Measurements from ENCODE around the gene RSRC1. TPM values are rescaled to one million over a fixed set of nuclear protein-coding genes. Genes with fewer than 3 reads are reported as not detected.
"Not testable (repeated sequence)": the region's sequence is repeated elsewhere in the genome, so short reads cannot be mapped to it uniquely, and the experiment has no call there.

RSRC1 gene
- total and polyA plus RNA-seq, 2 experiments from 2014 or later, result 22.6 to 34.1 TPM

DNA sequence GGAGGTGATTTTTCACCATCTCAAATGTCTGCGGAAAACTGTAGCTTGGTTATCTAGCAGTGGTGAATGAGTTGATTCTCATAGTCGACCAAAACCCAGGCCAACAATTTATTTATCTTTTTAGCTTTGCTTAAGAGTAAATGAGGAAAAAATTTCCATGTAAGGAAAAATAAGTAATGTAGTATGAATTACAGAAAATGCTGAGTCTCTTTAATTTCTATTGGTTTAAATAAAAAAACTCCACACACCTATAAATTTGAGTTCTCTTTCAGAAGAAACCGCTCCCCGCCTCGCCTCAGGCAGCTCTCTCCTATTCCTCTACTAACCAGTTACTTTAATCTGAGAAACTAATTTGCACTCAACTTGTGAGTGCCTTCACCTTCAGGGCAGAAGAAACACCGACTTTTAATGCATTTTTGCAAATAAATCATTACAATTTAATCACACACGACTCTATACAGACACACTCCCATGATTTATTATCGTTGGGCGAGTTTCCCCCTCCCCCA, 540 bp upstream of the RSRC1 start:
- Histone ChIP-seq H3K9me2 (replicated peaks; ENCODE audit: insufficient read depth) (no peaks in the 10 kb centered on the region), H3K9me3 (ENCODE audit: low read depth) (no peaks in the 10 kb centered on the region), H4K20me1 (ENCODE audit: insufficient read depth, poor library complexity, severe bottlenecking) (no peaks in the 10 kb centered on the region), H3K4me3 (peak overlapping the region; percentile 67), H3K4me2 (peak overlapping the region; percentile 85), H3K27me3 (peaks cover 46% of the 10 kb centered on the region), H2AFZ (peak overlapping the region; percentile 84), H3K79me2 (peaks cover 34% of the 10 kb centered on the region), H3K4me1 (ENCODE audit: insufficient read depth) (peaks cover 18% of the 10 kb centered on the region), H3K36me3 (replicated peaks; ENCODE audit: insufficient read depth, low read depth) (no peaks in the 10 kb centered on the region), H3K27ac (peak overlapping the region; percentile 0)
- TF ChIP-seq EZH2 (IDR thresholded peaks at IDR 0.05; ENCODE audit: borderline replicate concordance), result no peak
- no peak for TF ChIP-seq EZH2phosphoT487 (IDR thresholded peaks at IDR 0.05; ENCODE audit: low read depth, severe bottlenecking, unreplicated experiment)
- TF ChIP-seq, protein P1, sequence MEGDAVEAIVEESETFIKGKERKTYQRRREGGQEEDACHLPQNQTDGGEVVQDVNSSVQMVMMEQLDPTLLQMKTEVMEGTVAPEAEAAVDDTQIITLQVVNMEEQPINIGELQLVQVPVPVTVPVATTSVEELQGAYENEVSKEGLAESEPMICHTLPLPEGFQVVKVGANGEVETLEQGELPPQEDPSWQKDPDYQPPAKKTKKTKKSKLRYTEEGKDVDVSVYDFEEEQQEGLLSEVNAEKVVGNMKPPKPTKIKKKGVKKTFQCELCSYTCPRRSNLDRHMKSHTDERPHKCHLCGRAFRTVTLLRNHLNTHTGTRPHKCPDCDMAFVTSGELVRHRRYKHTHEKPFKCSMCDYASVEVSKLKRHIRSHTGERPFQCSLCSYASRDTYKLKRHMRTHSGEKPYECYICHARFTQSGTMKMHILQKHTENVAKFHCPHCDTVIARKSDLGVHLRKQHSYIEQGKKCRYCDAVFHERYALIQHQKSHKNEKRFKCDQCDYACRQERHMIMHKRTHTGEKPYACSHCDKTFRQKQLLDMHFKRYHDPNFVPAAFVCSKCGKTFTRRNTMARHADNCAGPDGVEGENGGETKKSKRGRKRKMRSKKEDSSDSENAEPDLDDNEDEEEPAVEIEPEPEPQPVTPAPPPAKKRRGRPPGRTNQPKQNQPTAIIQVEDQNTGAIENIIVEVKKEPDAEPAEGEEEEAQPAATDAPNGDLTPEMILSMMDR (IDR thresholded peaks at IDR 0.05; ENCODE audit: poor library complexity), result no peak
- DNase-seq (ENCODE audit: low spot score), result no peak
- 7% methylated on average over 9 of the region's 9 CpGs for WGBS (ENCODE audit: low lambda C conversion rate, missing lambda C conversion rate)

DNA sequence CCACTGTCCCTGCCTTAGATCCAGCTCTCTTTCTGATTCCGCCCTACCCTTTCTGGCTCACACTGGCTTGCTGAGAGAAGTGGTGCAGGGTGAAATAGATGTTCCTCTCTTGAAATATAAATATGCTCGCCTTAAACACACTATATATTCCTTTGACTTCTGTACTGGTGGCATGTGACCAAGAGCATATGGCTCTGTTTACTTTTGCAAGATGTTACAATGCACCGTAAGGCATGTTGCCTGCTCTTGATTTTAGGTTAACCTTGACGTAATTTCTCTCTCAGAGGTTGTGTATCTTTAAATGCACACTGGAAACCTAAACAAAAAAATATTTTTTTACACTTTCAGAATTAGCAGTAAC, 749 bp downstream of the RSRC1 start:
- peak overlapping the region; percentile 85 for H3K4me2 ChIP-seq
- no peaks in the 10 kb centered on the region for H4K20me1 ChIP-seq (ENCODE audit: insufficient read depth, poor library complexity, severe bottlenecking)
- H3K9me2 ChIP-seq (replicated peaks; ENCODE audit: insufficient read depth), result no peaks in the 10 kb centered on the region
- peak overlapping the region; percentile 84 for H2AFZ ChIP-seq
- H3K27ac ChIP-seq, result peak overlapping the region; percentile 92
- H3K9me3 ChIP-seq (ENCODE audit: low read depth), result no peaks in the 10 kb centered on the region
- peak overlapping the region; percentile 67 for H3K4me3 ChIP-seq
- 6% methylated on average over 4 of the region's 4 CpGs for WGBS (ENCODE audit: low lambda C conversion rate, missing lambda C conversion rate)
- H3K79me2 ChIP-seq, result peaks cover 47% of the 10 kb centered on the region
- H3K36me3 ChIP-seq (replicated peaks; ENCODE audit: insufficient read depth, low read depth), result no peaks in the 10 kb centered on the region
- peaks cover 36% of the 10 kb centered on the region for H3K27me3 ChIP-seq
- H3K4me1 ChIP-seq (ENCODE audit: insufficient read depth), result peaks cover 12% of the 10 kb centered on the region
- TF ChIP-seq, protein P1 (IDR thresholded peaks at IDR 0.05; ENCODE audit: poor library complexity), result no peak
- TF ChIP-seq EZH2phosphoT487 (IDR thresholded peaks at IDR 0.05; ENCODE audit: low read depth, severe bottlenecking, unreplicated experiment), result no peak
- no peak for DNase-seq (ENCODE audit: low spot score)

GRCh38 chr3:158111861-158112260, 2.0 kb downstream of the RSRC1 start:
- no peaks in the 10 kb centered on the region for H3K9me2 ChIP-seq (replicated peaks; ENCODE audit: insufficient read depth)
- peaks cover 24% of the 10 kb centered on the region for H3K27me3 ChIP-seq
- no peaks in the 10 kb centered on the region for H3K9me3 ChIP-seq (ENCODE audit: low read depth)
- no peak for TF ChIP-seq EZH2 (IDR thresholded peaks at IDR 0.05; ENCODE audit: borderline replicate concordance)
- TF ChIP-seq, protein P1 (IDR thresholded peaks at IDR 0.05; ENCODE audit: poor library complexity), result no peak
- H3K27ac ChIP-seq, result no peak overlapping the region
- peaks cover 59% of the 10 kb centered on the region for H3K79me2 ChIP-seq
- peaks cover 7% of the 10 kb centered on the region for H3K4me1 ChIP-seq (ENCODE audit: insufficient read depth)
- H3K4me3 ChIP-seq, result no peak overlapping the region
- H2AFZ ChIP-seq, result no peak overlapping the region
- no peak for DNase-seq (ENCODE audit: low spot score)
- 87% methylated on average over 2 of the region's 2 CpGs for WGBS (ENCODE audit: low lambda C conversion rate, missing lambda C conversion rate)
- H3K36me3 ChIP-seq (replicated peaks; ENCODE audit: insufficient read depth, low read depth), result no peaks in the 10 kb centered on the region
- H4K20me1 ChIP-seq (ENCODE audit: insufficient read depth, poor library complexity, severe bottlenecking), result no peaks in the 10 kb centered on the region
- no peak overlapping the region for H3K4me2 ChIP-seq

- 91% methylated on average over 2 of the region's 2 CpGs for WGBS (ENCODE audit: low lambda C conversion rate, missing lambda C conversion rate)
- H3K27ac ChIP-seq; H3K27me3 ChIP-seq; H3K9me3 ChIP-seq (ENCODE audit: low read depth); H3K4me3 ChIP-seq; H4K20me1 ChIP-seq (ENCODE audit: insufficient read depth, poor library complexity, severe bottlenecking); H3K4me1 ChIP-seq (ENCODE audit: insufficient read depth); H3K36me3 ChIP-seq (replicated peaks; ENCODE audit: insufficient read depth, low read depth); H3K4me2 ChIP-seq; H2AFZ ChIP-seq; H3K9me2 ChIP-seq (replicated peaks; ENCODE audit: insufficient read depth); DNase-seq (ENCODE audit: low spot score): not testable (repeated sequence)
- H3K79me2 ChIP-seq, result peaks cover 67% of the 10 kb centered on the region
Measured at GRCh38 chr3:158113595-158113994, 3.7 kb downstream of the RSRC1 start.

Data from hepatocyte (in vitro differentiated cells).